A549 (cell line): ENCODE measurements around the gene EEFSEC.

Experiments
- CHD2 ChIP-seq: fragments of 150-350 bp; IDR thresholded peaks from 2 replicates; pipeline ENCODE4 v1.6.1; 2014; ENCODE audit warnings: low read length; ENCODE audit not compliant: partially characterized antibody
- FOXS1 ChIP-seq: fragments of 250-450 bp; sonication (Bioruptor Pico); IDR thresholded peaks from 2 replicates; pipeline ENCODE4 v1.5.0; 2020; ENCODE audit warnings: mild to moderate bottlenecking, moderate library complexity
- HOXB5 ChIP-seq: fragments of 250-450 bp; sonication (Bioruptor Pico); IDR thresholded peaks from 2 replicates; pipeline ENCODE4 v1.5.0; 2020; ENCODE audit warnings: mild to moderate bottlenecking, moderate library complexity
- JUNB ChIP-seq: fragments of >200 bp; sonication (Bioruptor Twin); formaldehyde crosslinking; IDR thresholded peaks from 2 replicates; pipeline ENCODE4 v1.6.1; 2016
- POLR2A ChIP-seq: IDR thresholded peaks from 2 replicates; pipeline ENCODE4 v1.6.1; 2012; ENCODE audit warnings: mild to moderate bottlenecking, low read length
- RCOR1 ChIP-seq: fragments of 150-350 bp; IDR thresholded peaks from 2 replicates; pipeline ENCODE4 v1.6.1; 2014; ENCODE audit warnings: antibody characterized with exemption, low read length, low read depth
- REST ChIP-seq: fragments of 200-600 bp; sonication (generic); IDR thresholded peaks from 2 replicates; pipeline ENCODE4 v1.6.1; 2016; ENCODE audit warnings: antibody characterized with exemption, mild to moderate bottlenecking, moderate library complexity
- TF ChIP-seq, protein P1 (sequence below): fragments of >200 bp; sonication (Bioruptor Twin); formaldehyde crosslinking; IDR thresholded peaks from 3 replicates; pipeline ENCODE4 v1.5.1; 2016

DNA sequence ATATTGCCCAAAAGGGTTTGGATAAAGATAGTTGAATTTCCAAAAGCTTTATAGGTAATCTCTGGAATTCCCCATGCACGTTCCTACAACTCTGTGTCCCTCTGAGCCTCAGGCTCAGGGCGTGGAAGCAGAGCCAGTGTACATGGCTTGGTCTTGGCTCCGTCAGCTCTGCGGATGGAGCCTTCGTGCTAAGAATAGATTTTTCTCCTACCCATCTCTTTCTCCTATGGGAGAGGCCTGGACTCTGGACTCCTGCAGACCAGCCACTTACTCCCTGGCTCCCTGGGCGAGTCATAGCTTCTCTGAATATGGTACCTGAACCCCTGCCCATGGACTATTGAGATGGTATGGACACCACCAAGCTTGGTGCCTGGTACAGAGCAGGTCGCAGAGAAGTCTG is 99.9 kb downstream of the EEFSEC start:
- TF ChIP-seq, protein P1, sequence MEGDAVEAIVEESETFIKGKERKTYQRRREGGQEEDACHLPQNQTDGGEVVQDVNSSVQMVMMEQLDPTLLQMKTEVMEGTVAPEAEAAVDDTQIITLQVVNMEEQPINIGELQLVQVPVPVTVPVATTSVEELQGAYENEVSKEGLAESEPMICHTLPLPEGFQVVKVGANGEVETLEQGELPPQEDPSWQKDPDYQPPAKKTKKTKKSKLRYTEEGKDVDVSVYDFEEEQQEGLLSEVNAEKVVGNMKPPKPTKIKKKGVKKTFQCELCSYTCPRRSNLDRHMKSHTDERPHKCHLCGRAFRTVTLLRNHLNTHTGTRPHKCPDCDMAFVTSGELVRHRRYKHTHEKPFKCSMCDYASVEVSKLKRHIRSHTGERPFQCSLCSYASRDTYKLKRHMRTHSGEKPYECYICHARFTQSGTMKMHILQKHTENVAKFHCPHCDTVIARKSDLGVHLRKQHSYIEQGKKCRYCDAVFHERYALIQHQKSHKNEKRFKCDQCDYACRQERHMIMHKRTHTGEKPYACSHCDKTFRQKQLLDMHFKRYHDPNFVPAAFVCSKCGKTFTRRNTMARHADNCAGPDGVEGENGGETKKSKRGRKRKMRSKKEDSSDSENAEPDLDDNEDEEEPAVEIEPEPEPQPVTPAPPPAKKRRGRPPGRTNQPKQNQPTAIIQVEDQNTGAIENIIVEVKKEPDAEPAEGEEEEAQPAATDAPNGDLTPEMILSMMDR, result no peak
- TF ChIP-seq HOXB5 (CRISPR knock-in tag) (no peak), RCOR1 (no peak), REST (no peak), CHD2 (no peak), POLR2A (no peak), JUNB (no peak), FOXS1 (CRISPR knock-in tag) (no peak)
